NB4 (cell line): Measurements from ENCODE around the gene HTR2A.

Source experiments
- POLR2A ChIP-seq: IDR thresholded peaks from 2 replicates; pipeline ENCODE4 v1.6.1; 2011; ENCODE audit warnings: mild to moderate bottlenecking; ENCODE audit not compliant: insufficient read length; ENCODE audit errors: extremely low read depth
- TF ChIP-seq, protein P1 (sequence below): IDR thresholded peaks from one replicate; pipeline ENCODE4 v1.5.1; 2012; ENCODE audit warnings: low read depth, low read length
- TF ChIP-seq, protein P2 (sequence below): IDR thresholded peaks from 2 replicates; pipeline ENCODE4 v1.6.1; 2011; ENCODE audit warnings: low read depth, low read length

GRCh38 chr13:46893221-46893740 is 3.6 kb downstream of the HTR2A start:
- TF ChIP-seq, protein P1, sequence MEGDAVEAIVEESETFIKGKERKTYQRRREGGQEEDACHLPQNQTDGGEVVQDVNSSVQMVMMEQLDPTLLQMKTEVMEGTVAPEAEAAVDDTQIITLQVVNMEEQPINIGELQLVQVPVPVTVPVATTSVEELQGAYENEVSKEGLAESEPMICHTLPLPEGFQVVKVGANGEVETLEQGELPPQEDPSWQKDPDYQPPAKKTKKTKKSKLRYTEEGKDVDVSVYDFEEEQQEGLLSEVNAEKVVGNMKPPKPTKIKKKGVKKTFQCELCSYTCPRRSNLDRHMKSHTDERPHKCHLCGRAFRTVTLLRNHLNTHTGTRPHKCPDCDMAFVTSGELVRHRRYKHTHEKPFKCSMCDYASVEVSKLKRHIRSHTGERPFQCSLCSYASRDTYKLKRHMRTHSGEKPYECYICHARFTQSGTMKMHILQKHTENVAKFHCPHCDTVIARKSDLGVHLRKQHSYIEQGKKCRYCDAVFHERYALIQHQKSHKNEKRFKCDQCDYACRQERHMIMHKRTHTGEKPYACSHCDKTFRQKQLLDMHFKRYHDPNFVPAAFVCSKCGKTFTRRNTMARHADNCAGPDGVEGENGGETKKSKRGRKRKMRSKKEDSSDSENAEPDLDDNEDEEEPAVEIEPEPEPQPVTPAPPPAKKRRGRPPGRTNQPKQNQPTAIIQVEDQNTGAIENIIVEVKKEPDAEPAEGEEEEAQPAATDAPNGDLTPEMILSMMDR, result no peak
- no peak for TF ChIP-seq POLR2A
- TF ChIP-seq, protein P2, sequence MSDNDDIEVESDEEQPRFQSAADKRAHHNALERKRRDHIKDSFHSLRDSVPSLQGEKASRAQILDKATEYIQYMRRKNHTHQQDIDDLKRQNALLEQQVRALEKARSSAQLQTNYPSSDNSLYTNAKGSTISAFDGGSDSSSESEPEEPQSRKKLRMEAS, result no peak
